NCI-H2196 (cell line): ENCODE data around the gene NIN.

Experiments used
- DNase-seq: peaks from one replicate; lab custom pipeline; 2025; ENCODE audit not compliant: unreplicated experiment; lab: John Stamatoyannopoulos, UW

Gene NIN

GRCh38 chr14:50837850-50838470 lies 7.0 kb upstream of the NIN start:
- DNase-seq: no peak

GRCh38 chr14:50837271-50837670 lies 6.3 kb upstream of the NIN start:
- no peak for DNase-seq

- no peak for DNase-seq
These were observed 5.6 kb upstream of the NIN start for GRCh38 chr14:50836515-50836914.

DNA sequence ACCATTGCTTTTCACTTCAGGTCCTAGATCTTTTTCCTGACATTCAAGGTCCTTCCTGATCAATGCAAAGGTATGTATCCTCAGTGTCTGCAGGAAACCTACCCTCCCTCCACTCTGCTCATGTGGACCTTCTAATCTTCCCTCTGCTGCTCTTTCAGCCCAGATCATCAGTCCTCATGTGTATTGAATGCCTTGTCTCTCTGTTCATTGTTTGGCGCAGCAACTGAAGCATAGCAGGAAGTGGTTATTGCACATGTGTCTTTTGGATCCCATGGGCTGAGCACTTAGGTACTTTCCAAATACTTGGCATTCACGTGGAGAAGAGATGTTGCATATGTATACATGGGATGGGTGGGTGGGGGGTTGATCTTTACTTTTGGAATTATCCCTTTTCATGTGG lies 4.3 kb upstream of the NIN start:
- no peak for DNase-seq

DNA sequence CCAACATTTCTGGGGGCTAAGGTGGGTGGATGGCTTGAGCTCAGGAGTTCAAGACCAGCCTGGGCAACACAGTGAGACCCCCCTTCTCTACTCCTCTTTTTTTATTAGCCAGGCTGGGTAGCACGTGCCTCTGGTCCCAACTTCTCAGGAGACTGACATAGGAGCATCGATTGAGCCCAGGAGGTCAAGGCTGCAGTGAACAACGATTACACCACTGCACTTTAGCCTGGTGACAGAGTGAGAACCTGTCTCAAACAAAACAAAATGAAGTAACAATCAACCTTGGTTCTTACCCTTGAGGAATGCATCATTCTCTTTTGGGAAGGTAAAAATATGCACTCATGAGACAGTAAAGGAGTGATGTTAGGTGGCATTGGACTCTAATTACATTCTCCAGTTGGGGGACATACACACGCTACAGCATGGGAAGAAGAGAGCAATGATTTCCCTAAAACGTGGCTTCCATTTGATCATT lies 3.9 kb upstream of the NIN start:
- DNase-seq: no peak

GRCh38 chr14:50832935-50833630 lies 2.1 kb upstream of the NIN start:
- DNase-seq: no peak

DNA sequence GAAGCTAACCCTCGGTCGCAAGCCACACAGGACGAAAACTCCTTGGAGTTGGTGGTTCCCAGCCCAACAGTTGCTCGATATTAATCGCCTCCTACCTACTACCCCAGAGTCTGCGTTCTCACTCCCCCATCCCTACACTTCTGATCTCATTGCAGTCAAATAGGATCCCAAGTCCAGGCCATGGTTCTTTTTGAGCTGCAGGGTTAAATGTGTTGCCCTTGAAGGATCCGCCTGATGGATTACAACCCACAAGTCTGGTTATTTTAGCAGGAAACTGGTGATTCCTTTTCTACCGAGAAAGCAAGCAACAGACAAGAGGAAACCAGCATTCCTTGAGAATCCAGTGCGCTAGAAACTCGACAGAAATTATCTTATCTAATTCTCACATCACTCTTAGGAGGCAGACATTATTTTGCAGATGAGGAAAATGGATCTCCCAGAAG lies 785 bp upstream of the NIN start:
- no peak for DNase-seq

- no peak for DNase-seq
These were observed 674 bp downstream of the NIN start for GRCh38 chr14:50830044-50830931.

DNA sequence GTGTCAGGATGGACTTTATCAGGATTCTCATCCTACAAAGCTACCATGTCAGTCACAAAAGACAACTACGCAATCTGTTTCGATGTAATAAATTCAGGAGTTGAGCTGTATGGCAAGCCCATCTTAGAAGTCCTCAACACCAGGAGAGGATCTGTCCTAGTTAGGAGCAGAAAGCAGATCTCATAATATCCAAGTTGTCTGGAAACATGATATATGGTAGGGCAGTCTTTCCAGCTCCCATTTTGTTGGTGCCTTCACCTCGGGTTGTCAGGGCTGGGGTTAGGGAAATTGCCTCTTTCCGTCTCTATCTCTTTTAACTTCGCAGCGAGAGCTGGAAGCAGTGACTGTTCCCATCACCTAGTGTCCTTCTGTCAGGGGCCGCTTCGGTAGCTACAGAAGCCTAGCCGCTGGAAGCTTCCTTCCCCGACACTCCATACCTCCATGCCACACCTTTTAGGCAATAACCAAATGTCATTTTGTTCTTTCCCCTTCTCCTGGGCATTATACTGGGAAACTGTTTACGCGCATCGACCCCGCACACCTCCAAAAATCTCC lies 1.4 kb downstream of the NIN start:
- no peak for DNase-seq

DNA sequence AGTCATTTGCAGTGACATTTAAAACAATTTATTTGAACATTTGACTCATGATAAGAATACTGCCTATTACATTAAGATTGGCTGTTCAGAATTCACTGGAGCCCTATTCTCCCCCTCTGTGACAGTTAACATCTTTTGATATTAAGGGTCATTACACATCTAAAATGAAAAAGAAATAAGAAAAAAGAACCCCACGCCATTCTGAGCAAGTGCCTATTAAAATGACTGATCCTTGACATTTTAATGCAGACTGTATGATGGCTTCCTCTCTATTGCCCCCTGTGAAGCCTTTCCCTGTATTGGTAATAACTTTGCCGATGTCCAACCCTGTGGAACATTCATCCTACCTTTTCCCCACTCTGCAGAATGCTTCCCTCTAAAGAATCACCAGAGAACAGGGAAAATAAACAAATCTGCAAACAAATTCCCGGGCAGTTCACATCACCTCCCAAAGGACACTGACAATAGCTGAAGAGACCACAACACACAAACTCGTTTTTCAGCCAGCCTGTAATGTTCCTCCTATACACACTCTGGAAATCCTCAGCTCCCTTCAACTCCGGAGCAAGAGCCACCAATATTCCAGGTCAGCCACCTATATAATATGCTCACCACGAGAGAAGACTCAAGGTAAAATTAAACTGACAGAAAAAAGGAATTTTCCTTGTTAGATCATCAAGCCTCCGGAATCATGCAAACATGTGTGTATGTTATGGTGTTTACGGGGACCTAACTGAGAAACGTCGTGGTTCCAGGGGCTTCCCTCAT lies 2.1 kb downstream of the NIN start:
- no peak for DNase-seq

GRCh38 chr14:50826681-50827080 lies 4.3 kb downstream of the NIN start:
- DNase-seq: no peak

- DNase-seq: no peak
These were observed 5.7 kb downstream of the NIN start for GRCh38 chr14:50825307-50825706.

GRCh38 chr14:50823762-50824636 lies 7.0 kb downstream of the NIN start:
- peak; percentile 11 for DNase-seq

DNA sequence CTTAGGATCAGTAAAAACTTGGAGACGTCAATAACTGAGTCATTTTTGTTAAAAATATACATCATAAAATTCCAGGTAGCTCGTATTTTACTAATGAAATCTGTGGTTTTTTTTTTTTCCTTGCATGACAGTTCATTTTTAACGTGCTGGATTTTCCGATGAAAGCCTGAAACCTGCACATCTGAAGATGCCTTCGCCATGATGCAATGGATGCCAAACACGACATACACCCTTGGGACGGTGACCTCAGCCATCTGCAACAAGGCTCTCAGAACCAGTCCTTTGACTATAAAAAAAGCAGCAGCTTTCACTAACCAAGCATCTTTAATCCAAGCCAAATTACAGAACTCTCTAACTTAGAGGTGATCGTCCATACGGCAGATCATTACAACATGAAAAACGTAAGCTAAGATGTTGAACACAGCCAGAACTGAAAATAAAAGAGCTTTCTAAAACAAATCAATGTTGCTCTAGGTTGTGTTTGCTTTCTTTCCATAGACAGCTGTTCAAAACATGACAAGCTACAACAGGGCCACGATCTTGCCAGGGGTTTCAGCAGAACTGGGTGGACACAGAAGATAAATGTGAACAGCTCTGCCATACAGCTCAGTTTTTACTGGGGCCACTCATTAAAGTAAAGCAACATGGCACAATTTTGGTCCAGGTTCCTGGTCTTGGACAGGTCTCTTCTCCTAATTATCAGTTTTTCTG lies 7.8 kb downstream of the NIN start:
- no peak for DNase-seq

- DNase-seq: no peak
These were observed 8.4 kb downstream of the NIN start for GRCh38 chr14:50822501-50823042.

DNA sequence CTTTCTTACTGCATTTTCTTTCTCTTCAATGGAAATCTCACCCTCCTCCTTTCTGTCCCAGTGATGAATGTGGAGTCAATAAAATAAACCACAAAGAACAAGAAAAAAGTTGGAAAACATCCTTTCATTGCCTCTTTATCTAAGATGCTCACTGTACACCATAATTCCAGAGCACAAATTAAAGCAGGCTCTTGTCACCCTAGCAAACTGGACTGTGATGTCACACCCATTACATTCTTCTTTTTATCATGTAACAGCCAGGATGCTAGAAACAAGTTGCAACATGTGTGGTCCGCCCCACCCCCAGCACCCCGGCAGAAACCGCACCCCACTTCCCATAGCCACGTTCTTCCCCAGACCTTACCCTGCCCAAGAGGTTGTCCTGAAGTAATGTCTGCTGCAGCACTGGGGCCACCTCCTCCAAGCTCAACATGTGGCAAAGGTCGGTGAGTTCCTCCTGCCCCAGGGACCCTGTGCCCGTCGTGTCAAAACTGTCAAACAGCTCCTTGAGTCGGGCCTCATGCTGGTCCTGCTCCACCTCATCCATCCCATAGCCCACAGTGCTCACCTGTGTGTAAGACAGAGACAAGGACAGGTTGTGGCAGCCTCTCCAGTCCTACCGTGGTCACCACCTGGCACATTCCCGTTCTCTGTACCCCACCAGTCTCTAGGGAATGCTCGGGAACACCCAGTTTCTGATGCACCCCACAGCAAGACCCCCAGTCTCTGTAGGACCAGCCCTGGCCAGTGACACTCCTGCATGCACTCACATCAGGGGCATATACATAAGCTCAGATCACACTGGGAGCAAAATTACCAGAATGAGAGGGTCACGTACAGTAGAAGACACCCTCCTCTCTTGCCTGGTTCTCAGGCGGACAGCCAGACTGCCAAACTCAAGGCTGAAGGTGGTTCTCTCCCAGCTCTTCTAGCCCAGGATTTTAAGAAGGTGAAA lies 9.2 kb downstream of the NIN start:
- DNase-seq: no peak

DNA sequence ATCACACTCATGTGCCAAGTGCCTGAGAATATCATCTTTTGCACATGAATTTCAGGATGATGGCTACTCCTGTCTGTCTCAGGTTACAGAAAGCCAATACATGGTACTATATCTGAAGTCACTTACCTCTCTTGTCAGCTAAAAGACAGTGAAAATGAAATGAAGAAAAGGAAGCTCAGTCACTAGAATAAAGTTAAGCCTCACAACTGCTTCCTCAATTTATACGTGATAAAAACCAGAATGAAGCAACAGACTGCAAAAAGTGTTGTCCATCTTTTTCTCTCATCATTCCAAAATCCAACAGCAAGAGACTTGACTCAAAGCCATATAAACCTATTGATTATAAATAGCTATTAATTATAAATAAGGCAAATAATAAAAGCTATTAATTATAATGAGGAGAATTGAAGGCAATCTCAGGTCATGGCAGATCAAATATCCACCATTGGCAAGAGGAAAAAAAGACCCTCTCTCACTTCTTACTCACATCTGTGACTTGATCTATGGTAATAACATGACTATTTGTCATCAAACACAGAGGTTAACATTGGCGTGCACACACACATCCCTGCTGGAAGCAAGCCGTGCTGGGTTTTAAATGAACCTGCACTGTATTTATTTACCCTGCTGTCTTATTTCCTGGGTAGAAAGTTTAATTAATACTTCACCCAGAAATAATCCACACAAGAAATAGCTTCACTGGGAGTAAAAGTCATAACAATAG lies 10.0 kb downstream of the NIN start:
- no peak for DNase-seq
